Uterus (tissue), 4 donors: ENCODE results near the gene AMIGO3. TPM values are rescaled to one million over a fixed set of nuclear protein-coding genes. Genes with fewer than 3 reads are reported as not detected.

Experiments used
- DNase-seq, 2 donors: peaks; one replicate each; pipeline ENCODE4 v3.0.0-alpha.2; 2019 to 2020
- H3K27ac ChIP-seq, 2 donors: fragments of 200-600 bp; sonication (generic); 1 replicate in 1 of 2; 2 replicates in 1 of 2; pipeline ENCODE4 v1.5.1; 2016 to 2018
- H3K27me3 ChIP-seq, 2 donors: fragments of 200-600 bp; sonication (generic); one replicate each; pipeline ENCODE4 v1.5.1; 2018 to 2019; ENCODE audit warnings: control low read depth in 1 of 2
- H3K36me3 ChIP-seq, 2 donors: fragments of 200-600 bp; sonication (generic); one replicate each; pipeline ENCODE4 v1.5.1; 2019; ENCODE audit warnings: control low read depth in 1 of 2
- H3K4me1 ChIP-seq, 2 donors: fragments of 200-600 bp; sonication (generic); one replicate each; pipeline ENCODE4 v1.5.1; 2018 to 2019; ENCODE audit warnings: control low read depth in 1 of 2
- H3K4me3 ChIP-seq, 2 donors: fragments of 200-600 bp; sonication (generic); 1 replicate in 1 of 2; 2 replicates in 1 of 2; pipeline ENCODE4 v1.5.1; 2018 to 2019; ENCODE audit warnings: mild to moderate bottlenecking in 1 of 2
- H3K9me3 ChIP-seq, 2 donors: fragments of 200-600 bp; sonication (generic); one replicate each; pipeline ENCODE4 v1.5.1; 2019; ENCODE audit warnings: control low read depth in 1 of 2
- POLR2A ChIP-seq, 2 donors: fragments of 450-650 bp; IDR thresholded peaks; one replicate each; pipeline ENCODE4 v1.6.1; 2016; ENCODE audit warnings: antibody characterized with exemption in 2 of 2, mild to moderate bottlenecking in 1 of 2, moderate library complexity in 1 of 2
- intact Hi-C: fragments of 100-400 bp; cut with DNase I; formaldehyde crosslinking; loops from one replicate; pipeline ENCODE4 v1.15.1; 2023; ENCODE audit warnings: low total_unique reads
- total RNA-seq, 4 donors: library from RNA; depleted of rRNA in 3 of 4; stranded (reverse); fragments of >200 nt in 3 of 4; gene quantifications; one replicate each; pipeline versions ENCODE4 v1.1.0 to v1.2.4, GENCODE V29; 2014 to 2023
- TF ChIP-seq, protein P1 (sequence below), 4 experiments: fragments of 200-600 bp in 2 of 4; fragments of 450-650 bp in 2 of 4; sonication (generic) in 2 of 4; IDR thresholded peaks; one replicate each; pipeline ENCODE4 v1.5.1; 2016 to 2019; ENCODE audit warnings: antibody characterized with exemption in 4 of 4, mild to moderate bottlenecking in 2 of 4, moderate library complexity in 1 of 4
- donor health status: DM: yes; HTN: yes; CAD: no.

Gene AMIGO3
- total RNA-seq, 4 donors from 2014 or later: not detected

DNA sequence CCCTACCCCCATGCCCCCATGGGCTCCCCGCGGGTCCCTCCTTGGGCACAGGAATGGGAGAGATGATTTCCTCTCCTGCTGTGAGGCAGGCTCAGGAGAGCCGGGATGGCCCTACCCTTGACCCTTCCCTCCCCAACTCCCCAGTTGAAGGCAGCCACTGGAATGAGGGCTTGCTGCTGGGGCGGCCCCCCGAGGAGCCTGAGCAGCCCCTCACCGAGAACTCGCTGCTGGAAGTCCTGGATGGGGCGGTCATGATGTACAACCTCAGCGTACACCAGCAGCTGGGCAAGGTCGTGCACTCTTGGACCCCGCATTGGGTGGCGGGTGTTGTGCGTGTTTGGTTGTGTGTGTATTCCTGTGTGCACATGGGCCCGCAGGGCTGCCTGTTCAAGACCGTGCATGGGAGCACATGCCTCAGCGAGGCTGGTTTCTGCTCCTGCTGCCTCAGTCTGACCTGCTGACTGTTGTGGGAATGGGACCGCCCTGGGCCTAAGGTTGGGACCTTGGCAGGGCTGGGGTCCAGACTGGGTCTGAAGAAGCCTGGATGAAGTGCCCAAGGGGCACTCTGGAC lies 14.0 kb downstream of the AMIGO3 start:
- DNase-seq: no peak
- Histone ChIP-seq H3K36me3 (no peaks in the 10 kb centered on the region), H3K4me3 (no peak overlapping the region), H3K27me3 (no peaks in the 10 kb centered on the region), H3K27ac (no peak overlapping the region), H3K9me3 (no peaks in the 10 kb centered on the region), H3K4me1 (no peaks in the 10 kb centered on the region)
- TF ChIP-seq, protein P1, sequence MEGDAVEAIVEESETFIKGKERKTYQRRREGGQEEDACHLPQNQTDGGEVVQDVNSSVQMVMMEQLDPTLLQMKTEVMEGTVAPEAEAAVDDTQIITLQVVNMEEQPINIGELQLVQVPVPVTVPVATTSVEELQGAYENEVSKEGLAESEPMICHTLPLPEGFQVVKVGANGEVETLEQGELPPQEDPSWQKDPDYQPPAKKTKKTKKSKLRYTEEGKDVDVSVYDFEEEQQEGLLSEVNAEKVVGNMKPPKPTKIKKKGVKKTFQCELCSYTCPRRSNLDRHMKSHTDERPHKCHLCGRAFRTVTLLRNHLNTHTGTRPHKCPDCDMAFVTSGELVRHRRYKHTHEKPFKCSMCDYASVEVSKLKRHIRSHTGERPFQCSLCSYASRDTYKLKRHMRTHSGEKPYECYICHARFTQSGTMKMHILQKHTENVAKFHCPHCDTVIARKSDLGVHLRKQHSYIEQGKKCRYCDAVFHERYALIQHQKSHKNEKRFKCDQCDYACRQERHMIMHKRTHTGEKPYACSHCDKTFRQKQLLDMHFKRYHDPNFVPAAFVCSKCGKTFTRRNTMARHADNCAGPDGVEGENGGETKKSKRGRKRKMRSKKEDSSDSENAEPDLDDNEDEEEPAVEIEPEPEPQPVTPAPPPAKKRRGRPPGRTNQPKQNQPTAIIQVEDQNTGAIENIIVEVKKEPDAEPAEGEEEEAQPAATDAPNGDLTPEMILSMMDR (IDR thresholded peaks at IDR 0.05): no peak
- no peak for TF ChIP-seq POLR2A (IDR thresholded peaks at IDR 0.05)
- intact Hi-C loops: loop anchor here (10.0 kb wide), 1 partner anchor 129 kb away; no protein-coding TSS in a partner anchor

DNA sequence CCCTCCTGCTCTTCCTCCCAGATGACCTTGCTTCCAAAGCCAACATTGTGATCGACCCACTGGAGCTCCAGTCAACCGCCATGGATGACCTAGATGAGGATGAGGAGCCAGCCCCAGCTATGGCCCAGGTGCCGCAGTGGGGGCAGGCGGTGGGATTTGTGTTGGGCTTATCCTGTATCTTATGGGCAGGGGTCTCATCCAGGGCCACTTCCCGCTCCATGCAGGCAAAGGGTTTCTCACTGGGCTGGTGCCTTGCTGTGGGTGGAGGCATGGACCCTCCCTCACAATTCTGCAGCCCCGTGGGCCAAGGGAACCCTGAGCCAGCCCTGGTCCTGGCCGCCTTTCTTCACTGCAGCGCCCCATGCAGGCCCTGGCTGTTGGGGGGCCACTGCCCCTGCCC lies 14.9 kb downstream of the AMIGO3 start:
- no peak for DNase-seq
- TF ChIP-seq, protein P1 (IDR thresholded peaks at IDR 0.05): no peak
- TF ChIP-seq POLR2A (IDR thresholded peaks at IDR 0.05): no peak
- Histone ChIP-seq H3K27ac (no peak overlapping the region), H3K27me3 (no peaks in the 10 kb centered on the region), H3K36me3 (no peaks in the 10 kb centered on the region), H3K4me1 (no peaks in the 10 kb centered on the region), H3K4me3 (no peak overlapping the region), H3K9me3 (no peaks in the 10 kb centered on the region)
- intact Hi-C loops: loop anchor here (10.0 kb wide), 1 partner anchor 130 kb away; no protein-coding TSS in a partner anchor

DNA sequence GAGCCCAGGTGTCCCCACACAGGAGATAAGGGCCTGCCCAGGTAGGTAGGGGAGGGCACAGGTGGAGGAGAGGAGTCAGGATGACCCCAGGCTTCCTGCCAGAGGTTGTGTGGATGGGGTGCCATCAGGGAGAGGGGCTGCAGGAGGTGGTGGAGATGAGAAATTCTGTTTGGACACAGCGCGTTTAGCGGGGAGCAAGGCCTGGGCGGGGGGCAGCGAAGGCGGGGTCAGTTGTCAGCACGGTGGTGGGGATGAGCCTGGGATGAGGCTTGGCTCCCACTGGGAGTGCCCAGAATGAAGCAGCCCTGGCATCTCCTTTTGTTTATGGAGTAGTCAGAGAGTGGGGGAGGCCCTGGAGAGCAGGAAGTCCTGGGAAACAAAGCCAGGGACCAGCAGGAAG lies 15.5 kb downstream of the AMIGO3 start:
- Histone ChIP-seq H3K27me3 (no peaks in the 10 kb centered on the region), H3K4me3 (no peak overlapping the region), H3K27ac (no peak overlapping the region), H3K36me3 (no peaks in the 10 kb centered on the region), H3K9me3 (no peaks in the 10 kb centered on the region), H3K4me1 (no peaks in the 10 kb centered on the region)
- DNase-seq: no peak
- TF ChIP-seq, protein P1 (IDR thresholded peaks at IDR 0.05): no peak
- intact Hi-C loops: loop anchor here (10.0 kb wide), 1 partner anchor 131 kb away; no protein-coding TSS in a partner anchor

DNA sequence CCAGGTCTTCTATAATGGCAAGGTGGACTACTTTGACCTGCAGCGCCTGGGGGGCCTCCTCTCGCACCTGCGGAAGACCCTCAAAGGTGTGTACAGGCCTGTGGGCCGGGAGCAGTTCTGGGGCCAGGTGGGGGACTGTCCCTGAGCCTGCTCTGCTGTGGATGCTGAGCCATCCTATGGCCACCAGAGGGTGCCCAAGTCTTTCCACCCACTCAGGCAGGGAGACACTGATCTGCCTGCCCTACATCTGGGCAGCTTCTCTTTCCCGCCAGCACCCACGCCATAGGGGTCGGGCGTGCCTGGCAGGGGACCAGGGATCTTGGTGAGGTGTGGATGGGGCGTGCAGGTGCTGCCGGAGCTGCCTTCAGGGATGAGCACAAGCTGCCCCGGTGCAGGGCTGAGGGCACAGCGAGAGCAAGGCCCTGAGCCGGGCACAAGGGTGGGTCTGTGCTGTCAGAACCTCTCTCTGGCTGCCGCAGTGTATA lies 16.0 kb downstream of the AMIGO3 start:
- H3K36me3 ChIP-seq: no peaks in the 10 kb centered on the region
- H3K4me3 ChIP-seq: no peak overlapping the region
- no peaks in the 10 kb centered on the region for H3K4me1 ChIP-seq
- no peak overlapping the region for H3K27ac ChIP-seq
- TF ChIP-seq, protein P1 (IDR thresholded peaks at IDR 0.05): peak; percentile 37 to 67 (median 54)
- TF ChIP-seq POLR2A (IDR thresholded peaks at IDR 0.05): no peak
- intact Hi-C loops: loop anchor here (10.0 kb wide), 1 partner anchor 131 kb away; no protein-coding TSS in a partner anchor
- peak; percentile 43 to 54 for DNase-seq
- no peaks in the 10 kb centered on the region for H3K27me3 ChIP-seq
- H3K9me3 ChIP-seq: no peaks in the 10 kb centered on the region

DNA sequence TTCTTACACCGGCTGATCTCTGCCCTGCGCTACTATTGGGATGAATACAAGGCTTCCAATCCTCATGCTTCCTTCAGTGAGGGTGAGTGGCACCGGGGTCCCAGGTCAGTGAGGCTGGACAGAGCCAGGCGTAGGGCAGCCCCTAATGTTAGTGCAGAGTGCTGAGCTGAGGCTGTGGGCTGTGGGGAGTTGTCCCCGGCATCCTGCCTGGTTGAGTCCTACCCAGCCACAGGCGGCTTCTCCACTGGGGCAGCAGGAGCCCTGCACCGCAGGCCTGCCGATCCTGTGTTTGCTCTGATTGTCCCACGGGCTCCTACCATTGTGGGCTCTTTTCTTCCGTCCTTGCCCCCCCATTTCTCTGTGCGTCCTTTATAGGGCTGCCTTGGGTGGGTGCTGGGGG lies 16.8 kb downstream of the AMIGO3 start:
- Histone ChIP-seq H3K36me3 (no peaks in the 10 kb centered on the region), H3K27me3 (no peaks in the 10 kb centered on the region), H3K27ac (no peak overlapping the region), H3K9me3 (no peaks in the 10 kb centered on the region), H3K4me3 (no peak overlapping the region), H3K4me1 (no peaks in the 10 kb centered on the region)
- intact Hi-C loops: loop anchor here (10.0 kb wide), 1 partner anchor 132 kb away; no protein-coding TSS in a partner anchor
- no peak for DNase-seq
- TF ChIP-seq, protein P1 (IDR thresholded peaks at IDR 0.05): no peak
- no peak for TF ChIP-seq POLR2A (IDR thresholded peaks at IDR 0.05)
